H1 (cell line): Measurements from ENCODE around the gene SCAMP3.
"Not testable (repeated sequence)": the region's sequence is repeated elsewhere in the genome, so short reads cannot be mapped to it uniquely, and the experiment has no call there.

Source experiments
- ATF3 ChIP-seq: IDR thresholded peaks from 2 replicates; pipeline ENCODE4 v1.6.1; 2011; ENCODE audit warnings: low read depth, mild to moderate bottlenecking, low read length; ENCODE audit not compliant: insufficient read depth
- BACH1 ChIP-seq: IDR thresholded peaks from 2 replicates; pipeline ENCODE4 v1.6.1; 2012; ENCODE audit warnings: low read length, improper control_type of control experiment
- CTCF ChIP-seq, 3 experiments: IDR thresholded peaks; 1 replicate in 2 of 3; 2 replicates in 1 of 3; pipeline versions ENCODE4 v1.5.1 to v1.6.1; 2011; ENCODE audit warnings: low read length in 3 of 3, mild to moderate bottlenecking in 3 of 3, inconsistent platforms in 2 of 3, low read depth in 1 of 3, moderate library complexity in 1 of 3; ENCODE audit not compliant: insufficient read depth in 1 of 3; ENCODE audit errors: control extremely low read depth in 1 of 3
- EZH2 ChIP-seq: fragments of 200-600 bp; sonication (generic); IDR thresholded peaks from 2 replicates; pipeline ENCODE4 v1.7.1; 2012; ENCODE audit warnings: low read depth, mild to moderate bottlenecking, moderate library complexity, low read length, inconsistent platforms; ENCODE audit not compliant: severe bottlenecking
- FOSL1 ChIP-seq: IDR thresholded peaks from 2 replicates; pipeline ENCODE4 v1.6.1; 2011; ENCODE audit warnings: mild to moderate bottlenecking, low read depth, low read length, moderate library complexity; ENCODE audit not compliant: insufficient read depth
- HDAC2 ChIP-seq, 2 experiments: fragments of 300-600 bp in 1 of 2; sonication (generic) in 1 of 2; IDR thresholded peaks; 2 replicates each; pipeline ENCODE4 v1.6.1; 2011 to 2012; ENCODE audit warnings: low read depth in 2 of 2, low read length in 2 of 2, mild to moderate bottlenecking in 2 of 2, moderate library complexity in 2 of 2, borderline replicate concordance in 1 of 2, inconsistent platforms in 1 of 2
- KDM1A ChIP-seq: fragments of 200-600, 300-600 bp; sonication (generic); IDR thresholded peaks from 2 replicates; pipeline ENCODE4 v1.7.1; 2016; ENCODE audit warnings: mild to moderate bottlenecking, low read length, borderline replicate concordance
- NANOG ChIP-seq: IDR thresholded peaks from 2 replicates; pipeline ENCODE4 v1.6.1; 2011; ENCODE audit warnings: low read length, low read depth, mild to moderate bottlenecking, inconsistent platforms; ENCODE audit not compliant: insufficient read depth, poor library complexity, severe bottlenecking
- PHF8 ChIP-seq: fragments of 200-600 bp; sonication (generic); conservative IDR thresholded peaks from 2 replicates; pipeline ENCODE4 v1.7.1; 2012; ENCODE audit warnings: low read depth, mild to moderate bottlenecking, inconsistent platforms, low read length, moderate library complexity
- POLR2AphosphoS5 ChIP-seq: IDR thresholded peaks from 2 replicates; pipeline ENCODE4 v1.6.1; 2011; ENCODE audit warnings: low read depth, low read length
- SRF ChIP-seq: IDR thresholded peaks from 2 replicates; pipeline ENCODE4 v1.6.1; 2011; ENCODE audit warnings: mild to moderate bottlenecking, low read depth, low read length, moderate library complexity
- TAF1 ChIP-seq: IDR thresholded peaks from 2 replicates; pipeline ENCODE4 v1.6.1; 2011; ENCODE audit warnings: mild to moderate bottlenecking, low read depth, low read length
- USF2 ChIP-seq: IDR thresholded peaks from 2 replicates; pipeline ENCODE4 v1.6.1; 2011; ENCODE audit warnings: low read length, improper control_type of control experiment
- YY1 ChIP-seq: IDR thresholded peaks from 2 replicates; pipeline ENCODE4 v1.6.1; 2011; ENCODE audit warnings: low read depth, mild to moderate bottlenecking, low read length

- not testable (repeated sequence) for TF ChIP-seq CTCF (IDR thresholded peaks at IDR 0.05; ENCODE audit: control extremely low read depth in 1 of 3, insufficient read depth in 1 of 3, low read depth in 1 of 3, low read length in 3 of 3); FOSL1; ATF3; EZH2; TAF1; KDM1A; USF2; YY1; PHF8; BACH1; HDAC2 (IDR thresholded peaks at IDR 0.05; ENCODE audit: borderline replicate concordance in 1 of 2, low read depth in 2 of 2, low read length in 2 of 2); SRF; NANOG; POLR2AphosphoS5
These were observed 15.4 kb downstream of the SCAMP3 start for GRCh38 chr1:155246796-155247195.
